Dedifferentiated amniotic fluid mesenchymal stem cell (primary cell): ENCODE data around the gene RAB7B.

Experiments
- DNase-seq: peaks from one replicate; pipeline ENCODE4 v3.0.0-alpha.2; 2016; ENCODE audit errors: extremely low spot score

The RAB7B gene

GRCh38 chr1:205973377-205974232, 29.6 kb downstream of the RAB7B start:
- DNase-seq, result no peak

GRCh38 chr1:205972491-205973168, 30.6 kb downstream of the RAB7B start:
- DNase-seq, result no peak

GRCh38 chr1:205972081-205972480, 31.1 kb downstream of the RAB7B start:
- no peak for DNase-seq

GRCh38 chr1:205971082-205971481, 32.1 kb downstream of the RAB7B start:
- no peak for DNase-seq

GRCh38 chr1:205970486-205970885, 32.7 kb downstream of the RAB7B start:
- DNase-seq, result no peak

- DNase-seq, result no peak
Measured at GRCh38 chr1:205969229-205969628, 34.0 kb downstream of the RAB7B start.

GRCh38 chr1:205967554-205968335, 35.5 kb downstream of the RAB7B start:
- no peak for DNase-seq

GRCh38 chr1:205965036-205965884, 37.9 kb downstream of the RAB7B start:
- no peak for DNase-seq

GRCh38 chr1:205963352-205964155, 39.6 kb downstream of the RAB7B start:
- DNase-seq, result no peak

- no peak for DNase-seq
Measured at GRCh38 chr1:205962821-205963221, 40.4 kb downstream of the RAB7B start.

- DNase-seq, result no peak
Measured at GRCh38 chr1:205961991-205962820, 41.0 kb downstream of the RAB7B start.

- DNase-seq, result no peak
Measured at GRCh38 chr1:205961405-205961804, 41.8 kb downstream of the RAB7B start.

GRCh38 chr1:205959789-205960188, 43.4 kb downstream of the RAB7B start:
- no peak for DNase-seq

- no peak for DNase-seq
Measured at GRCh38 chr1:205955499-205955898, 47.7 kb downstream of the RAB7B start.

GRCh38 chr1:205954819-205955404, 48.3 kb downstream of the RAB7B start:
- DNase-seq, result no peak

GRCh38 chr1:205951746-205952145, 51.4 kb downstream of the RAB7B start:
- DNase-seq, result no peak

GRCh38 chr1:205950826-205951549, 52.2 kb downstream of the RAB7B start:
- no peak for DNase-seq

- DNase-seq, result no peak
Measured at GRCh38 chr1:205950280-205950679, 52.9 kb downstream of the RAB7B start.

- DNase-seq, result no peak
Measured at GRCh38 chr1:205949753-205950152, 53.4 kb downstream of the RAB7B start.
